GM19328 (cell line): Measurements from ENCODE around the gene IRF6.

Source experiments
- ATAC-seq: cut with Tn5 transposase; IDR thresholded peaks from one replicate; pipeline ENCODE4 v1.9.1; 2021; ENCODE audit warnings: mild to moderate bottlenecking, moderate library complexity; ENCODE audit not compliant: unreplicated experiment

Gene IRF6

DNA sequence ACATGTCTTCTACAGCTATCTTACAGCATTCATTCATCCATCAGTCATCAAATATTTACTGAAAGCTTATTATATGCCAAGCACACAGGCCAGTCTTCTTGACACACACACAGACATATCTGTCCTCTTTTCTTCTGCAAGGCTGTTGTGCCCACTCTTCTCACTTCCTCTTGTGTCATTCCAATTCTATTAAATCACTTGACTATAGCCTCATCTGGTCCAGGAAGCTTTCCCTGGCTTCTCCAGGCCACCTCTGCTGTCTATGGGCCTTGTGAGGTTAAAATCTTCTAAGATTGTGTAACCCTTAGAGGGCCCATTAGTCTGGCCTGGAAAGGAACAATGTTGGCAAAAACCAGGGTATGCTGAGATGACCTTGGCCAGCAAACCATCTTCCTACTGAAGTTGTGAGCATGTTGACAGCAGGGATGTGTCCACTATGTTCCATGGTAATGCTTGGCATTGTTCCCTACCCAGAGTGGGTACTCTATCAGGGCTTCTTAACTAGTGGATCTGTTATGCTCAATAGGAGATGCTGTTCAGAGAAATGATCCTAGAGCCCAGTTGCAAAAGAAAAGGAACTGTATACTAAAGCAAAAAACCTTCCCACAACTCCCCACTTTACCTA is 44.8 kb downstream of the IRF6 start:
- no peak for ATAC-seq

DNA sequence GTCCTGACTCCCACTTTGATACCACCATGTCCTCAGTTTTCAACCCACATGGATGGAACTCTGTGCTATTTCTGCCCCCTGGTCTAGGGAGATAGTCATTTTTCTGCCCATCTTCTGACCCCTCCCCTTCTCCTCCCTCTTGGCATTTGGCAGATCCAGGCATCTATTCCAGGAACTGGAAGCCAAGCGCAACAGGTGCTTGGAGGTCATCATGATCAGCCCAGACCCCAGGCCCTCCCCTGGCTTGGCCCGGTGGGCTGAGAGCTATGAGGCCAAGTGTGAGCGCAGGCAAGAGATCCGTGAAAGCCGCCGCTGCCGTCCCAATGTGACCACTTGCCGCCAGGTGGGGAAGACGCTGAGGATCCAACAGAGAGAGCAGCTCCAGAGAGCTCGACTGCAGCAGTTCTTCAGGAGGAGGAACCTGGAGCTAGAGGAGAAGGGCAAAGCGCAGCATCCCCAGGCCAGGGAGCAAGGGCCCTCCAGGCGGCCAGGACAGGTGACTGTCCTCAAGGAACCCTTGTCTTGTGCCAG is 46.0 kb downstream of the IRF6 start:
- ATAC-seq: no peak

DNA sequence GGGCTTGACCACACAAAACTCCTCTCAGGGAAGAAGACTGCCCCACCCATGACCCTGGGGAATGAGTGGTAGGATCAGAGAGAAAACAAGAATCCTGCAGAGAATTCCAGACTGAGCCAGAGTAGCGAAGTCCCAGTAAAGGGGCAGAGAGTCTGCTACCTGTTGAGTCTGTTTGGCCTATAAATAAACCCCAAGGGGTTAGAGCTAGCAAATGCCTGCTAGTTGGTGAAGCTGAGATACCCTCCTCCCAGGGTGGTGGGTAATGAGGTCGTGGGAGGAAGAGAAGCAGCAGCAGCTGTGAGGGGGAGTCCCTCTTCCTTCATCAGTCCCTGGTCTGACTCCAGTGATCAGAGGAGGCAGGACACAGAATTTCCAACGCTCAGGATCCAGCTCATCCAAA is 47.5 kb downstream of the IRF6 start:
- ATAC-seq: no peak

DNA sequence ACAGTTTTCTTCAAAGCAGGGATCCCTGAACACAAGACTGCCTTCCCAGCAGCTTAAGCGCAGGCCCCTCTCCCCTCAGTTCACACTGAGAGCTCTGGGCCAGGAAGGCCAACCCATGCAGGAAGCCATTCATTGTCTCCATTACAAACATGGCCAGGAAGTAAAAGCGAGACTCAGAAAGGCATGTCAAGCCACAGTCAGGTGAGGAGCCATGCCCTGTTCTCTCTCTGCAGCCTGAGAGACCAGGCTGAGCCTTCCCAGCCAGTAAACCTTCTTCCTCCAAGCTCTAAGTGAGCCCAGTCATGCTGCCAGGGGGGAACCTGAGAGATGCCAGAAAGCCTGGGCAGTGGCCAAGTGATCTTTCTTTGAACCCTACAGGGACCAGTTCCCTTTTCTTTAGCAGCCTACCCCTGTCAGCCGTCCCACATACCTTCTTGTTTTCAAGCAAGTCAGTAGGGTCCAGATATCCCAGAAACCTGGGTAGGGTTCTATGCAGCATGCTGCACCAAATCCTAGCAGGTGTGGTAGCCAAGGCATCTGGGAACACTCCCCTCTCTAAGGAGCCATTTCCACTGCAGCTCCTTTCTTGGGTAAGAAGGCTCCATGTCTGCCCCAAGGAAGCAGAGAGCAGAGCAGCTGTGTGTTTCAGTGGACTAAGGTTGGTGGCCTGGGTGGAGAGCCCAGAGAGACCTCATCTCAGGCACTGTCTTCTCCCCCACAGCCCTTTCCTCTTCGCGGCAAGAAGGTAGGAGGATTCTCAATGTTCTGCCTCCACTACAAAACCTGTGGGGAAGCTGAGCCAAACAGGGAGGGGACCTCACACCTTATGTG is 49.1 kb downstream of the IRF6 start:
- peak; percentile 34 for ATAC-seq

DNA sequence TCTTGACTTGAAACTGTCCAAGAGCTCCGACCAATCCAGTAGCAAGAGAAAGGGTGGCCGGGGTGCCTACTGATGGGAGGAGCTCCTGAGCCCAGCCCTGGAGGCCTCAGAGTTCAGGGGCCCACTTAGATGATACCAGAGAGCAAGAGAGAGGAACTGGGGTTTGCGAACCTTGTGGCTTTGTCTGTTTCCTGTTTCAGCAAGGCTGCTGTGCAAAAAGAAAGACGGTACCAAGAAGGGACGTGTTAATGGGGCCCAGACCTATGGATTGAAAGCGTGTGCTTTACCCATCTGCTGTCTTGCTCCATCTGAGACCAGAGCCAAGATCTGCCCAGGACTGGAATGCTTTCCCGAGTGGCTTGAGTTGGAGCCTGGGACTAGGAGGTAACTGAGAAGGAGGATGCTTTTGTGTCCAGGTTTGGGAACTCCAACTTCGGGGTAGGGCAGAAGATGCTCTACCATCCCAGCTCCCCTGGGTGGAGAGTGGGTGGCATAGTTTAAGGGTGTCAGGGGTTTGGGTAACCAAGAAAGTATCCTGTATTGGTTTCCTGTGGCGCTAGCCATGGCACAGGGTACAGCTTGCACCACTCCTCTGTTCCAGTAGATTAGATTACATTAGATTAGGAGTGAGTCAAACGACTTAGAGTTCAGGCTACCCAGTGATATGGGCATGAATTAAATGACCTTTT is 49.9 kb downstream of the IRF6 start, which contains the start of gene TRAF3IP3:
Gene TRAF3IP3, plus strand, starts transcription at position 128 of the 689 bp plus-strand sequence. CDS start 3,987 bp downstream, outside the sequence.
- ATAC-seq: peak; percentile 62

DNA sequence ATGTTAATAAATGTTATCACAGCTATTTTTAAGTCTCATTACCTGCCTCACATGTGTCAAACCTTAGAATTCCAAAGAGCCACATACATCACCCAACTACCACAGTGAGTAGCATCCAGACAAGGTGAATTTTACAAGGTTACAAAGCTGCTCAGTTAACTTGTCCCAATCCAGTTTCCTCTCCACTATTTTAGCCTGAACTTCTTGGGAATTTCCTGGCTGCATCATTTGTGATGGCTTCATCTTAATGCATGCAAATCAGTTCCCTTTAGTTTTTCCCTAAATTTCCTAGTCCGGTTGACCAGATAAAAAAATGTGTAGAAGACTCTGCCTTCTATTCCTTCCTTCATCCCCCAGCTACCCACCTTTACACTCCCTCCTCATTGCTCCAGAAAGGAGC is 50.7 kb downstream of the IRF6 start:
- ATAC-seq: no peak

DNA sequence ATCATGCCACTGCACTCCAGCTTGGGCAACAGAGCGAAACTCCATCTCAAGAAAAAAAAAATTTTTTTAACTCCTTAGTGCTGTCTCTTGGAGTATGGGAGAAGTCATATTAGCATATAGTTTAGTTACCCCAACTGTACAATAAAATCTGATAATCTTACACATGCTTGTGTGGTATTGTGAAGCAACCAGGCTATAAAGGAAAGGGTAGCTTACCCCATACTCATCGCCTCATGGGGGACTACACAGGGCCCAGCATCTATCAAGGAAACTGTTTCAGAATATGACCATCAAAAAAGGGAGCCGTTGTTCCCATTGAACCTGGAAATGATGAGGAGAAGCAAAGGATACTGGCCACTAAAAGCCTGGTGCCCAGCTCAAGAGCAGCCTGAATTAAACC is 53.1 kb downstream of the IRF6 start:
- no peak for ATAC-seq

DNA sequence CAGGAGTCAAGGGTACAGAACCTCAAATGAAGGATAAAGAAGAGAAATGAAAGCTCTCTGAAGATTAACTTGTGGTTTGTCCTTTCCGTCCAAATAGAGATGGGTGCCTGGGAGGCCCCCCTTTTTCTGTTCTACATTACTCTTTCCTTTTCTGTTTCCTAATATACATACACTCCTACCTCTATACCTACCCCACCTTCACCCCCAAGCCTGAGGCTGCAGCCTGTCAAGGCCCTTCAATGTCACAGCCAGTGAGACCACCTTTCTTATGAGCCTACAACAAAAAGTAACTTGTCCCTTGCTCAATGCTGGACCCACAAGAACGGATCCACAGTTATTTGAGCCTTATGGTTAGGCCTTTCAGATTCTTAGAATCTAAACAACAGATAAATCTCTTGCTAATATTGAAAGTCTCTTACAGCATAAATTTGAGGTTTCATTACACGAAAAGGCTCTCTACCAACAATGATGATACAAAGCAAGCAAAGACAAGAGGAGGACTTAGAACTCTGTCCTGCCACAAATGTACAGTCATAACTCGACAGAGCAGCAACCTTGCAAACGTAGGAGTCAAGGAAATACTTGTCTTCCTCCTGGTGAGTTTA is 54.2 kb downstream of the IRF6 start:
- ATAC-seq: peak; percentile 40

DNA sequence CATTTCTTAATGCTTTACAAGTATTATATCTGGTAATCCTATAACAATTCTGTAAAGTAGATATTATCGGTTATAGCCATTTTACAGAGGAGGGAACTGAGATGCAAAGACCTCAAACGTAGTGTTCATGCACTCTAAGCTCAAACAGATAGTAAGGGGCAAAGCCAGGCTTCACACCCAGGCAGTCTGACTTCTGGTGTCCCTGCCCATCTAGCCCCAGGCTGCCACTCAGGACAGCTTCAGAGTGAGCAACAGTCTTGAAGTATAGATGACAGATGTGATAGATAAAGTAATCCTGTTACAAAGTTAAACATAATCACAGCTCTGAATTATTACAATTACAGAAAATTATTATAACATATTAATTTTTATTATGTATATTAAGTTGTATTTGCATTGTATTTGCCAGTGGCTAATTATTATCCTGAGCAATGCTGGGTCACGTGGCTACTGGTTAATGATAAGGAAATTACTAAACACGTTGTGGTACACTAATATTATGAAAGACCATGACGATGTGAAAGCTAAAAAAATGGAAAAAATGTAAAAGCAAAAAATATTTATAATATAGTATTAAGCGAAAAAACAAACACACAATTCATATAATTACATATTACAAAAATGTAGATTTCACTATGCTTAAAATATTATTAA is 56.1 kb downstream of the IRF6 start:
- ATAC-seq: no peak

DNA sequence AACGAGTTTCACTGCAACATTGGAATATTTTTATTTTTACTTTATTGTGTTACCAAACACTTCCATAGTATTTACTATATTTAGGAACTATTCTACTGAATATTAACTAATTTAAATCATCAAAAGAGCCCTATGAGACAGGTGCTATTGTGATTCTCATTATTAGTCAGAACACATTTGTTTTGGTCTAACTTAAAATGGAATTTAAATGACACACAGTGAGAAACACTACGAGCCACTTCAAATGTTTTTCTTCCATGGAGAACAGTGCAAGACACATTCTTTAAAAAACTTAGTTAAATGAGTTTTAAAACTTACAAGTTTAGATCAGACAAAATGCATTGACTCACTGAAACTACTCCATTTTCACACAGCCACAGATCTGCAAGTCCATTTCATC is 56.7 kb downstream of the IRF6 start:
- ATAC-seq: no peak

DNA sequence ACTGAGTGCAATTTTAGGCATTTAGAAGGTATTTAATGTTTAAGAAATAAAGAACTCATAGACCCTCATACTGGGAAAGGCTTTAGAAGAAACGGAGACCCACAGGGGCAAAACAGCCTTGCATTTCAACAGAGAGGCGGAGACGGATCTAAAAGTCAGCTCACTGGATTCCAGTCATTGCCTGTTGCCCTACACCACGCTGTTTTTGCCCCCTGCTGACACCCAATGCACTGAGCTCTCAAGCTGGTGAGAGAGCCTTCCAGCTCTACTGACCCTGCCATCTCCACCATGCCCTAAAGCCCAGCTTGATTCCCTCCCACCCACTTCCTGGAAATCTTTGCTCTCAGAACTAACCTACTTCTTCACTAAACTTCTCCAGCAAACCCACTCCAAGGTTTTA is 57.3 kb downstream of the IRF6 start:
- ATAC-seq: no peak

DNA sequence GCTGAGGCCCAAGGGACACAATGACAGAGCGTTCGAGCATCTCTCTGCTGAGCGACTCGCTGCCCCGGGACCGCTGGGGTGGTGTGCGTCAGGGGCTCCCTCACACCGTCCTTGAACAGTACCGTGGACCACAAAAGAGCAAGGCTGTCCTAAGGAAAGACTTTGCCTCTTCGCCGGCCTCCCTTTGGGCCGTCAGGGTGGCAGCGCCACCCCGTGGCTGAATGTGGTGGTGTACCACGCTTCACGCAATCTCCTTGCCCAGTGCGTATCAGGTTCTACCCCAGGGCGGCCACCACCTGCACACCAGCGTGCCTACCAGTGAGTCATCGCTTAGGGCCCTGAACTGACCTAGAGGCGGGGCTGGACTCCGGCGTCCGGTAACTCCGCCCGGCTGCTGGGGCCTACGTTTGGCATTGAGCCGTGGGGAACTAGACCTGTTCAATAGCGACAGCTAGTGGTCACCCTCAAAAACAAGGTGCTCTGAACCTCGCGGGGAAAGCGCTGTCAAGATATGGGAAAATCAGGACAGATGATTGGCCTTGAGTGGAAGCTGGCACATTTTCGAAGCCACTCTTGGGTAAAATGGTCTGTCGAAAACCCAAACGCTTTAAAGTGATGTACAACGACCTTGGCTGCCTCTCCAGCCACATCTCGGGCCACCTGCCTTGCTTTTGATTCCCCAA is 58.2 kb downstream of the IRF6 start:
- peak; percentile 71 for ATAC-seq

DNA sequence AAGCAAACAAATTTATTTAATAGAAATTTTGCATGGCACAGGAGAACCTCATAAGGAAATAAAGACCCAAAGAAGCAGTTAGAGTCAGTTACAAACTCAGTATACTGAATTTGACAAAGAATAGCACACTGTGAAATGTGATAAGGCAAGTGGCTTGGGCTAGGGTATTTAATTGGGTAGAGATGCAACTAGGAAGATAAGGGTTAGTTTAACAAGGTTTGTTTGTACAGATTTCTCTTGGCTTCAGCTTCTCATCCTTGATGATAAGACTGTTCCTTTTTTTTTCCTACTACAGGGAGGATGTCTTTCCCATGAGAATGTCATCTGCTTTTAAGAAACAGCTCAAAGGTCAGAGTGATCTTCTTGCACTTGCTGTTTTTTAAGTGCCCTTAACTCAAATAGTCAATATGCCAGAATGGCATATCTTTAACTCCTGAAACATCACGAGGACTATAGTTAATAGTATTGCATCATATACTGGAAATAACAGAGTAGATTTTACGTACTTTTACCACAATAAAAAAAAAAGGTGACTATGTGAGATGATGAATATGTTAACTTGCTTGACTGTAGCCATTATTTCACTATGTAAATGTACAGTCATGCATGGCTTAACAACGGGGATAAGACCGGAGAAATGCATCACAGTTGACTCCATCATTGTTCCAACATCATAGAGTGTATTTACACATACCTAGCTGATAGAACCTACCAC is 59.3 kb downstream of the IRF6 start:
- no peak for ATAC-seq

DNA sequence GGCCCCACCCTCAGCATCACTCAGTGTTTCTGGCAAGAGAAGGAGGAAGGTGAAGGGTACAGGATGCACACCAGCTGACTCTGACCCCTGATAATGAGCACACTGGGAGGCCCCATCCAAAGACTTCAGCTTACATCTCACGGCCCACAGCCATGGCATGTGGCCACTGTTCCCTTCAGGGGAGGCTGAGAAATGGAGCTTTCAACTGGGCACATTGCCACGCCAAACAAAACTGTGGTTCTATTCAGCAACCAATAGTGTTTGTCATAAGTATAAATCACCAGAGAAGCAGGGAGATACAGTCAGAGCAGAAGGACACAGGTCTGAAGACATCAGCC is 62.8 kb downstream of the IRF6 start:
- no peak for ATAC-seq

DNA sequence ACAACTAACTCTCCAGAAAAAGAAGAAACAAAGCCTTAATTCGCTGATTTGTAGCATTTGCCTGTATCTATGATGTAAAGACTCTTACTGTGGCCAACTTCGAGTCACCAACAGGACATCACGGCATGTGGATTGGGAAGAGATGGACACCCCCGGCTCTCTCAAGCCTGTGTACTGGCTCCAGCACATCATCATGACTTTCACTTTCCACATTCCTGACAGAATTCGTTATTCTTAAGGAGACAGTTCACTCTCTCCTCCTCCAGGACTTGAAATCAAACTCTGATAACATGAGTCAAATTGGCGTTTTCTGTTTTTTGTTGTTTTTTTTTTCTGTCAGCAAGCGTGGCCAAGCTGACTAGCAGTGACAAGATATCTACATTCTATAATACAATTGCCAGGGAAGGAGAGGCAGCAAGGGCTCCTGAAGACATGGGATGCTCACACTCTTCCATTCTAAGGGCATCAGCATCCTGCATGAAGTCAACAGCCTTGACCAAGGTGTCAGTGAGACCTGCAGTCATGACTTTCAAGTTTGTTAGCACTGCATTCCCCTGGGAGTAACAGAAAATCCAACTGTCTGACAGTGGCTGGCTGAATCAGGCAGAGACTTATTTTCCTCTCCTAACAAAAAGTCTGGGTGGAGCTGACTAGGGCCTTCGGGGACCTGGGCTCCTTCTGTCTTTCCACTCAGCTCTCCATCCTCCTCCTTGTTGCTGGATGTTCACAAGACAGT is 63.4 kb downstream of the IRF6 start:
- no peak for ATAC-seq

DNA sequence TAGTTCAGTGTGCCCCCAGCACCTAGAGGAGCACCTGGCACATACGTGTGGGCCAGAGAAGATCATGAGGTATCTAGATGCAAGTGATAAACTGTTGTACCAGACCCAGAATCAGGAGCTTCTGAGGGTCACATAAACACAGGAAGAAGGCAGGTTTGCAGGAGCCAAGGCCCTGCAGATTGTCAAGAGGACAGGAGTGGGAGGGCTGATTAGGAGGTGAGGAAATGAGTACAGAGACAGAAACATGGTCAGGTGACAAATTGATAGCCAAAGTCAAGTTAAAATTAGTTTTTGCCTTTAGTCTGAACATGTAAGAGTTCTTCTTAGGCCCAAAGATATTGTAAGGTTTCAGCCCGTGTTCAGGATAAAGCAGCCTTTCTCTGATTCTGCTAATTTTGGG is 64.1 kb downstream of the IRF6 start:
- no peak for ATAC-seq

DNA sequence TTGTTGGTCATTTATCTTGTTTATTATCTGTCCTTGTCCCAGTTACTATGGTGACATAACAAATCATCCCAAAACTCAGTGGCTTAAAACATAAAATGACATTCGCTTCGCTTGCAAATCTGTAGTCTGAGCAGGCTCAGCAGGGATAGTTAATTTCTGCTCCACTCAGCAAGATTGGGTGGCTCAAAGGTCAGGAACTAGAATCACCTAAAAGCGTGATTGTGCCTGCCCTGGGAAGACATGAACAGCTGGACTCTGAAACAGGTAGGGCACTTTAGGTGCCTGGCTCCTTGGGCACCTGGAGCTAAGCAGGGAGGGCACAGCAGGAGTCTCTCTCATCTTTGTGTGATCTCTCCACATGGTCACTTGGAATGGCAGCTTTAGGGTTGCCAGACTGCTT is 64.7 kb downstream of the IRF6 start:
- no peak for ATAC-seq

DNA sequence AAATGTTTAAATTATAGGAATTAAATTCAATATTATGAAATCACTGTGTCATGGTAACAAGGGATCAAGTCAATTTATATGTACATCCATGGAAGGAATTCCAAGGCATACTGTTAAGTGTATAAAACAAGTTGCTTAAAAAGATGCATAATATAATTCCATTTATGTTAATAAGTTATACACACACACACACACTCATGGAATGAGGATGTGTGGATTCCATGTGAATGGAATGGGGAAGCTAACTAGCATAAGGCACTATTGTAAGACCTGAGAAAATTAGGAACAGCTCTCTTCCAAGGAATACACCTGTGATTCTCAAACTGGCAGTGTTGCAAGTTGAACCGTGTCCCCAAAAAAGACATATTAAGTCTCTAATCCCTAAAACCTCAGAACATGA is 67.7 kb downstream of the IRF6 start:
- no peak for ATAC-seq

DNA sequence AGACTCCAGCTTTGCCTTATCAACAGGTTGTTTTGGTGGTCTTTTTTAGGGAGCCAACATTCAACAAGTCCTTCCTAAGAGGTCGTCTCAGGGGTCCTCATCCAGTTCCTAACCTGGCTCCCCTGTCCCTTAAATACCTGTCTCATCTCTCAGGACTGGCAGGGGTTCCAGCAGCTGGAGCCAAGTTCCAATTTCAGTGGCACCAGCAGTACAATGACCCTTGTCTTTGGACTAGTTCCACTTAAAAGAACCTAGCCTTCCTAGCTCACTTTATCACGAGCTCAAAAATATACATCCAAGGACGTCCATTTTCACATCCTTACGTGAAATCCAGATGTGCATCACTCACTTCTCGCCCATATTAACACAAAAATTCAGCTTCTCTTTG is 68.8 kb downstream of the IRF6 start:
- no peak for ATAC-seq
